SJSA1 (cell line): ENCODE measurements around the gene ATP1B1. TPM values are rescaled to one million over a fixed set of nuclear protein-coding genes. Genes with fewer than 3 reads are reported as not detected.

ENCODE experiments used
- DNase-seq, 2 experiments: peaks; one replicate each; pipeline ENCODE4 v3.0.0-alpha.2; 2015 to 2020; ENCODE audit warnings: low spot score in 2 of 2, low read depth in 1 of 2
- H3K27ac ChIP-seq: fragments of 250-450 bp; sonication (Bioruptor Pico); 2 replicates; pipeline ENCODE4 v1.5.1; 2020; ENCODE audit warnings: mild to moderate bottlenecking, moderate library complexity
- H3K27me3 ChIP-seq: fragments of 250-450 bp; sonication (Bioruptor Pico); replicated peaks from 2 replicates; pipeline ENCODE4 v1.5.1; 2020; ENCODE audit warnings: mild to moderate bottlenecking, moderate library complexity
- H3K36me3 ChIP-seq: fragments of 250-450 bp; sonication (Bioruptor Pico); 2 replicates; pipeline ENCODE4 v1.5.1; 2020; ENCODE audit warnings: mild to moderate bottlenecking
- H3K4me1 ChIP-seq: fragments of 250-450 bp; sonication (Bioruptor Pico); replicated peaks from 2 replicates; pipeline ENCODE4 v1.6.1; 2021; ENCODE audit warnings: mild to moderate bottlenecking
- H3K4me3 ChIP-seq: fragments of 250-450 bp; sonication (Bioruptor Pico); 2 replicates; pipeline ENCODE4 v1.5.1; 2020; ENCODE audit warnings: mild to moderate bottlenecking
- H3K9me3 ChIP-seq: fragments of 250-450 bp; sonication (Bioruptor Pico); replicated peaks from 2 replicates; pipeline ENCODE4 v1.5.1; 2020; ENCODE audit warnings: mild to moderate bottlenecking
- total RNA-seq: library from RNA; depleted of rRNA; stranded (reverse); fragments of >200 nt; shearing (Covaris generic); gene quantifications from 2 replicates; pipeline ENCODE4 v1.2.3, GENCODE V29; 2014

Gene ATP1B1
- total RNA-seq, 1 experiment from 2014 or later = 23.0 TPM

DNA sequence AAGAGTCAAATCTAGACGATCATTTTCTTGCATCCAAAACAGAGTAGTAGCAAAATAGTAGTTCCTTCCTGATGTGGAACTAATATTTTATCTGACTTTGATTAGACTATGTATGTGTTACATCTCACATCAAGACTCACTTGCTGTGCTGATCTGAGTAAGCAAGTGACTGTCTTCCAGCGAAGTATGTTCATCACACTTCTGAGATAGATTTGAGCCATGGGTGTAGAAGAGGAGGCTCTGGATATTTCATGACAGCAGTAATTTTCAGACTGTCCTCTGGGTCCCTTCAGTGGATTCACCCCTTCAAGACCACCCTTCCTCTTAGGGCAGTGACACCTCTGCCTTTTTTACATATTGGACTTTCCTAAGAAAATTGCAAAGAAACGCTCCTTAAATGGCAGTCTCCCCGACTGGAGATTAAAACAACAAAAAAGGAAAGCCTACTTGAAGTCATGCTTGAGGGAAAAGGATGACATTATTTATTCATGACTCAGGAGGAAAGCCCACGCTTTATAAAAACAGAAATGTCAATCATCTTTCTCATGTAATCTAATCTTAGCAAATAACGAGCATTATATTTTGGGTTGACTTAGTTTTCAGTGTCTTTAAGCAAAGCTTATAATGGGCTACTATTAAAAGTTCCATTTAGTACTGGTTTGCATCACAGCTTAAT is 22.8 kb downstream of the ATP1B1 start:
- Histone ChIP-seq H3K27me3 (no peaks in the 10 kb centered on the region), H3K27ac (no peak overlapping the region)
- no peak for DNase-seq

GRCh38 chr1:169130683-169131082 is 24.2 kb downstream of the ATP1B1 start:
- H3K27ac ChIP-seq = no peak overlapping the region
- H3K36me3 ChIP-seq = peaks cover 73% of the 10 kb centered on the region
- no peak for DNase-seq
- no peaks in the 10 kb centered on the region for H3K27me3 ChIP-seq
- no peaks in the 10 kb centered on the region for H3K9me3 ChIP-seq
- H3K4me3 ChIP-seq = no peak overlapping the region
- H3K4me1 ChIP-seq = peaks cover 7% of the 10 kb centered on the region; the same call in 1 of the 2 replicates

More for the DNA sequence above, 22.8 kb downstream of the ATP1B1 start:
- peaks cover 82% of the 10 kb centered on the region for H3K36me3 ChIP-seq
- peaks cover 7% of the 10 kb centered on the region; the same call in 1 of the 2 replicates for H3K4me1 ChIP-seq
- H3K9me3 ChIP-seq = no peaks in the 10 kb centered on the region
- H3K4me3 ChIP-seq = no peak overlapping the region

DNA sequence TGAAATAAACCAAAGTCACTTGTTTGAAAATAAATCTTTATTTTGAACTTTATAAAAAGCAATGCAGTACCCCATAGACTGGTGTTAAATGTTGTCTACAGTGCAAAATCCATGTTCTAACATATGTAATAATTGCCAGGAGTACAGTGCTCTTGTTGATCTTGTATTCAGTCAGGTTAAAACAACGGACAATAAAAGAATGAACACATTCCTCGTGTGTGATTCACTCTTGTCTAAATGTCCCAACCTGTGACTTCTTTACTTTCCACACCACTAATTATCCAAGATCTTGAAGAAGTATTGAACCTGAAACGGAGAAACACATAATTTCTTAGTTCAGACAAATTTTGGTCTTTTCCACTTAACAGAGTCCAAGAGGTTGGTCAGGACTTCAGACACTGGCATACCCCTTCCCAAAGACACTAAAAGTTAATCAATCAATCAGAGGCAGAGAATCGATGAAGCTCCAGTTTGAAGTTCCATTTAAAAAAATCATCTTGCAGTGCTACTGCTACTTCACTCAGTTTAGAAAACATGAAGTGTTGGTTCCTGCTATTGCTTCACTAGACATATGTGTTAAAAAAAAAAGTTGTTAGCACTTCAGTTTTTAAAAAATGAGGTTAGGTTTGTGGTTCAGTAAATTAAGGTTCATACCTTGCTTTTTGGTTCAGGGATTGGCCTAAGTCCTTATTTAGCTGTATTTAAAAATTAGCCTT is 26.2 kb downstream of the ATP1B1 start:
- Histone ChIP-seq H3K9me3 (no peaks in the 10 kb centered on the region), H3K36me3 (peaks cover 54% of the 10 kb centered on the region), H3K4me3 (no peak overlapping the region), H3K4me1 (peaks cover 7% of the 10 kb centered on the region; the same call in 1 of the 2 replicates), H3K27ac (no peak overlapping the region), H3K27me3 (no peaks in the 10 kb centered on the region)
- no peak for DNase-seq

DNA sequence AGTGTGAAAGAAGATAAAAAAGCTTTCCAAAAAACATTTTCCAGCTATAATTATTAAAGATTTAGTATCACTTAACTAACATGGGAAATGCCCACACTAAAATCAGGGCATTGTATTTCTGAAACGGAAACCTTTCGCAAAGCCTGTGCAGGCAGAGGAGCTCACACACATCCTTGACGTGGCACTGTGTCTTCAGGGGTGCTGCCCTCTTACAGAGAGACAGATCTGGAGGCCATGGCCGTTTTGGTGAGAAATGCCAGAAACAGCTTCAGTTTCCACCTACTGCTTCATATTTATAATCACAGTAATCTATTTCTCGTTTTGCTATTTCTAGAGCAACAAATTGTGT is 26.7 kb downstream of the ATP1B1 start:
- no peak overlapping the region for H3K27ac ChIP-seq
- H3K9me3 ChIP-seq = no peaks in the 10 kb centered on the region
- H3K4me1 ChIP-seq = peaks cover 7% of the 10 kb centered on the region; the same call in 1 of the 2 replicates
- H3K27me3 ChIP-seq = no peaks in the 10 kb centered on the region
- no peak for DNase-seq
- H3K4me3 ChIP-seq = no peak overlapping the region
- peaks cover 49% of the 10 kb centered on the region for H3K36me3 ChIP-seq

DNA sequence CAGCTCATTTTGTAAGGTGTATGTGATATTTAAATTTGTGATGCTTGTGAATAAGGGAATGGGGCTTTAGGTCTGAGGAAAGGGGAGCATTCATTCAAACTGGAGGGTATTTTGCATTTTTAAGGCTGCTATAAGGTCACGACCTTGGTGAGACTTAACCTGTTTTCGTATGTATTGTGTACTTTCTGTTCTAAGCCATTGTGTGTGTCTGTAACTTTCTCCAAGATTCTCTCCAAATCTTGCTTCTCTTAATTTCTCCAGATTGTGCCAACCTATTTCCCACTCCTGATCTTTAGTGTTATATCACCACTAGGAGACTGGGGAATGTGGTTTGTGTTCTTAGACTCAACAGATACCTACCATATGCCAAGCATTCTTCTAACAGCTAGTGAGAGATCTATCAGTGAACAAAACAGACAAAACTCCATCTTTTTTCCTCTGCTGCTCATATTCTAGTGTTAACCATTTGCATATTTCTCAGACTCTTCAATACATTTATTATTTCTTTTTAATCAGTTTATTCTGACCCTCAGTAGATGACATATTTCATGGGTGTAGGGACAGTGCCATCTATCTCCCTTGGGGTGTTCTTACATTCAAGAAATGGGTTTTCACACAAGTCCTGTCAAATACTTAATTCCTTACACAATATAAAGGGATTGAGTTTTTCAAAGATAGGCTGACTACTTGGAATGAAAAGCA is 27.5 kb downstream of the ATP1B1 start:
- DNase-seq = no peak
- Histone ChIP-seq H3K36me3 (peaks cover 41% of the 10 kb centered on the region), H3K9me3 (no peaks in the 10 kb centered on the region), H3K4me3 (no peak overlapping the region), H3K27me3 (no peaks in the 10 kb centered on the region), H3K4me1 (peaks cover 3% of the 10 kb centered on the region; the same call in 1 of the 2 replicates), H3K27ac (no peak overlapping the region)

GRCh38 chr1:169137357-169137756 is 30.9 kb downstream of the ATP1B1 start:
- Histone ChIP-seq H3K4me1 (no peaks in the 10 kb centered on the region), H3K36me3 (peaks cover 17% of the 10 kb centered on the region), H3K9me3 (no peaks in the 10 kb centered on the region), H3K27ac (no peak overlapping the region), H3K27me3 (no peaks in the 10 kb centered on the region), H3K4me3 (no peak overlapping the region)
- DNase-seq = peak in 1 of 2 experiments; percentile 40

- Histone ChIP-seq H3K27me3 (no peaks in the 10 kb centered on the region), H3K9me3 (no peaks in the 10 kb centered on the region), H3K36me3 (peaks cover 8% of the 10 kb centered on the region), H3K4me1 (no peaks in the 10 kb centered on the region), H3K27ac (no peak overlapping the region), H3K4me3 (no peak overlapping the region)
- no peak for DNase-seq
Measured at GRCh38 chr1:169138866-169139670, 32.6 kb downstream of the ATP1B1 start.

GRCh38 chr1:169141356-169141755 is 34.9 kb downstream of the ATP1B1 start:
- H3K9me3 ChIP-seq = no peaks in the 10 kb centered on the region
- no peaks in the 10 kb centered on the region for H3K36me3 ChIP-seq
- no peak for DNase-seq
- no peak overlapping the region for H3K4me3 ChIP-seq
- no peaks in the 10 kb centered on the region for H3K27me3 ChIP-seq
- no peak overlapping the region for H3K27ac ChIP-seq
- H3K4me1 ChIP-seq = no peaks in the 10 kb centered on the region

- Histone ChIP-seq H3K27me3 (no peaks in the 10 kb centered on the region), H3K36me3 (no peaks in the 10 kb centered on the region), H3K9me3 (no peaks in the 10 kb centered on the region), H3K4me1 (no peaks in the 10 kb centered on the region), H3K27ac (no peak overlapping the region), H3K4me3 (no peak overlapping the region)
- DNase-seq = no peak
Measured at GRCh38 chr1:169142129-169142528, 35.6 kb downstream of the ATP1B1 start.

DNA sequence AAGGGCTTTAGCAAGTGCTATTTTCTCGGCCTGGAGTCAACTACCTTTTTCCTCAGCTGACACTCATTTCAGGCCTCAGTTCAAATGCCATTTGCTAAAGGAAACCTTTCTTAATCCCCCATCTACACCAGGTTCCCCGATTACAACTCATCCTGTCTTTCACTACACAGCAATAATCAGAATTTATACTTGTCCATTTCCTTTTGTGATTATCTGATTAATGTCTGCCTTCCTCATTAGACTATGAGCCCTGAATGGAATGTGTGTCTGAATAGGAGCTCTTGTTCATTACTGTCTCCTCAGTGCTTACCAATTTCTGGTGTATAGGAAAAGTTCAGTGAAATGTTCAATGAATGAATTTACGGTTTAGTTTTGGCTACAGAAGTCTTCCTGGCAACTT is 36.9 kb downstream of the ATP1B1 start:
- H3K27me3 ChIP-seq = no peaks in the 10 kb centered on the region
- no peak overlapping the region for H3K27ac ChIP-seq
- no peaks in the 10 kb centered on the region for H3K9me3 ChIP-seq
- H3K36me3 ChIP-seq = no peaks in the 10 kb centered on the region
- H3K4me1 ChIP-seq = no peaks in the 10 kb centered on the region
- DNase-seq = no peak
- no peak overlapping the region for H3K4me3 ChIP-seq

DNA sequence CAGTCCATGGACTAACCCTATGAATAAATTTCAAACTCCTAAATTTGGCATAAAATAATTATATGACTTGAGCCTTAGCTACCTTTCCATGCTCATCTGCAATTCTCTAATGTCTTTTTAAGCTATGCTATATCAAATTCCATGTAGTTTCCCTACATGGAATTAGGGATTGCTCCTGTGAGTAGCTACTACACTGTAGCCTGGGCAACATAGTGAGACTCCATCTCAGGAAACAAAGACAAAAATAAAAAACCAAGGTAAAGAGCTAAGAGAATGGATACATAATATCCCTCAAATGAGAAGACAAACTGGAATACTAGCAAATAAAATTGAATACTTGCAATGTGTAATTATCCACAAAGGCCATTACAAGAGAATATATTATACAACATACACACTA is 37.5 kb downstream of the ATP1B1 start:
- Histone ChIP-seq H3K27me3 (no peaks in the 10 kb centered on the region), H3K4me1 (no peaks in the 10 kb centered on the region), H3K4me3 (no peak overlapping the region), H3K36me3 (no peaks in the 10 kb centered on the region), H3K27ac (no peak overlapping the region), H3K9me3 (no peaks in the 10 kb centered on the region)
- no peak for DNase-seq

DNA sequence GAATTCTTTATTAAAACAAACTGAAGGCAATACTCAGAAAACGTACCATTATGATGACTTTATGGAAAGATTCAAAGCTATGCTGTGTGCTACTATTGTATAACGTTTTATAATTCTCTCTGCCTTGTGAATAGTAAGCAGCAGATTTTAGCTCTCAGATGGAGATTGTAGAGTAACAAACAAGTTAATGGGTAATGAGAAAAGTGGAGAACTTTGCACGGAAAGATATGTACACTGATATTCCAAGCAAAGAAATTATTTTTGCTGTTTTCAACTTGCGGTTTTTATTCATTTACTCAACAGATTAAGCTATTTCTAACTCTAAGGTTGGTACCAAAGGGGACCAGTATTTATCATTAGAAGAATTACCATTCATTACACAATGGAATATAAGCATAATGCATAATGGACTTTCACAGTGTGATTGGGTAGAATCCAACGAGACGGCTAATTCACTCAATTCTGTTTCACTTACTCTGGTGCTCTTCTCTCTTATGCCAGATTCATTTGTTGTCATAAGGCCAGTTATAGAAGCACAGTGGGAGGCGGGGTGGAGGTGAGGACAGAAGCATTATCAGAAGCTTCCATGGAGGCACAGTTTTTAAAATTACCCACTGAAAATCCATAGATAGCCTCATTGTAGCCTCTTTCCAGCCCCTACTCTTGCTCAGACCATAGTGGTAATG is 38.6 kb downstream of the ATP1B1 start:
- H3K36me3 ChIP-seq = no peaks in the 10 kb centered on the region
- H3K27ac ChIP-seq = no peak overlapping the region
- no peaks in the 10 kb centered on the region for H3K4me1 ChIP-seq
- H3K4me3 ChIP-seq = no peak overlapping the region
- no peaks in the 10 kb centered on the region for H3K27me3 ChIP-seq
- no peak for DNase-seq
- no peaks in the 10 kb centered on the region for H3K9me3 ChIP-seq

GRCh38 chr1:169146576-169147214 is 40.2 kb downstream of the ATP1B1 start:
- no peaks in the 10 kb centered on the region for H3K27me3 ChIP-seq
- no peak overlapping the region for H3K4me3 ChIP-seq
- no peaks in the 10 kb centered on the region for H3K4me1 ChIP-seq
- no peak overlapping the region for H3K27ac ChIP-seq
- DNase-seq = no peak
- H3K36me3 ChIP-seq = no peaks in the 10 kb centered on the region
- no peaks in the 10 kb centered on the region for H3K9me3 ChIP-seq
